ENCODE results near the gene DDX24. TPM values are rescaled to one million over a fixed set of nuclear protein-coding genes. Genes with fewer than 3 reads are reported as not detected.

Gene DDX24
- total RNA-seq, 4 donors from 2014 or later = 116 to 170 (median 151) TPM

DNA sequence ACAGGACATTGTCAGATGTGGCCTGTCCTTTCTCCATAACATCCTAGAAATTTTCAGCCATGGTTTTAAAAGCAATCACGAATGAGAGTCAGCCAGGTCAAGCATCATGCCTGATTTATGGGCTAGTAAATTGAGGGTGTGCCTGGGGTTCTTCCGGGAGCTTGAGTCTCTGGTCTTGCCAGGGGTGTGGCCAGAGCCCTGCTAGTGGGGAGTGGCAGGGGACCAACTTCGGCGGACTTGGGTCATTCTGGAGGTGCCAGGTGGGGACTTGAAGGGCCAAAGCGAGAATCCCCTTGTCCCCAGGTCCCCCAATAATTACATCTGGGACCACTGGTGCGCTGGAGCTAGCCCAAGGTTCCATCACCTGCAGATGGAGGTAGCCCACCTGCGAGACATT, 49.1 kb downstream of the DDX24 start:
- Histone ChIP-seq H3K9me3 (no peaks in the 10 kb centered on the region), H3K36me3 (no peaks in the 10 kb centered on the region), H3K27ac (no peak overlapping the region), H3K4me1 (peaks cover 0 to 7% (median 0%) of the 10 kb centered on the region in 4 donors), H3K4me3 (no peak overlapping the region), H3K27me3 (no peaks in the 10 kb centered on the region)
- TF ChIP-seq, protein P1, sequence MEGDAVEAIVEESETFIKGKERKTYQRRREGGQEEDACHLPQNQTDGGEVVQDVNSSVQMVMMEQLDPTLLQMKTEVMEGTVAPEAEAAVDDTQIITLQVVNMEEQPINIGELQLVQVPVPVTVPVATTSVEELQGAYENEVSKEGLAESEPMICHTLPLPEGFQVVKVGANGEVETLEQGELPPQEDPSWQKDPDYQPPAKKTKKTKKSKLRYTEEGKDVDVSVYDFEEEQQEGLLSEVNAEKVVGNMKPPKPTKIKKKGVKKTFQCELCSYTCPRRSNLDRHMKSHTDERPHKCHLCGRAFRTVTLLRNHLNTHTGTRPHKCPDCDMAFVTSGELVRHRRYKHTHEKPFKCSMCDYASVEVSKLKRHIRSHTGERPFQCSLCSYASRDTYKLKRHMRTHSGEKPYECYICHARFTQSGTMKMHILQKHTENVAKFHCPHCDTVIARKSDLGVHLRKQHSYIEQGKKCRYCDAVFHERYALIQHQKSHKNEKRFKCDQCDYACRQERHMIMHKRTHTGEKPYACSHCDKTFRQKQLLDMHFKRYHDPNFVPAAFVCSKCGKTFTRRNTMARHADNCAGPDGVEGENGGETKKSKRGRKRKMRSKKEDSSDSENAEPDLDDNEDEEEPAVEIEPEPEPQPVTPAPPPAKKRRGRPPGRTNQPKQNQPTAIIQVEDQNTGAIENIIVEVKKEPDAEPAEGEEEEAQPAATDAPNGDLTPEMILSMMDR (IDR thresholded peaks at IDR 0.05) = no peak
- TF ChIP-seq EP300 (IDR thresholded peaks at IDR 0.05) (no peak), POLR2A (IDR thresholded peaks at IDR 0.05) (no peak)
- WGBS, 2 donors = 67 to 71% methylated on average over 7 of the region's 7 CpGs
- no peak for DNase-seq (ENCODE audit: low spot score in 2 of 2)

- Histone ChIP-seq H3K36me3 (no peaks in the 10 kb centered on the region), H3K27ac (no peak overlapping the region), H3K4me3 (no peak overlapping the region), H3K9me3 (no peaks in the 10 kb centered on the region), H3K27me3 (no peaks in the 10 kb centered on the region), H3K4me1 (peaks cover 0 to 13% (median 0%) of the 10 kb centered on the region in 4 donors)
- DNase-seq (ENCODE audit: low spot score in 2 of 2) = no peak
- no peak for TF ChIP-seq EP300 (IDR thresholded peaks at IDR 0.05)
- TF ChIP-seq, protein P1 (IDR thresholded peaks at IDR 0.05) = no peak
- TF ChIP-seq POLR2A (IDR thresholded peaks at IDR 0.05) = no peak
- 88 to 89% methylated on average over 8 of the region's 8 CpGs for WGBS, 2 donors
Observed at GRCh38 chr14:94031161-94031882, 49.7 kb downstream of the DDX24 start.

DNA sequence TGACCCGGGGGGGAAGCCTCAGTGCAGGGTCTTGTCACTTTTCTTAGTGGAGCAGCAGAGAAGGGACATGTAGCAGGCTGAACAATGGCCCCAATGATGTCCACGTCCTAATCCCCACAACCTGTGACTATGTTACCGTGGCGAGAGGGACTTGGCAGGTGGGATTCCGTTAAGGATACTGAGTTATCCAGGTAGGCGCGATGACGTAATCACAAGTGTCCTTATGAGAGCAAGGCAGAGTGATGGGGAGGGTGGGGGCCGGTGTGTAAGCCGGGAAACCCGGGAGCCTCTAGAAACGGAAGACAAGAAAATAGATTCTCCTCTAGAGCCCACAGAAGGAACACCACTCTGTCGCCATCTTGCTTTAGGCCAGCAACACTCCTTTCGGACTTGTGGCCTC, 50.4 kb downstream of the DDX24 start:
- H3K36me3 ChIP-seq = no peaks in the 10 kb centered on the region
- H3K9me3 ChIP-seq = no peaks in the 10 kb centered on the region
- DNase-seq (ENCODE audit: low spot score in 2 of 2) = no peak
- H3K4me1 ChIP-seq = peaks cover 0 to 14% (median 0%) of the 10 kb centered on the region in 4 donors
- H3K4me3 ChIP-seq = no peak overlapping the region
- no peak overlapping the region for H3K27ac ChIP-seq
- 87 to 88% methylated on average over 14 of the region's 14 CpGs for WGBS, 2 donors
- H3K27me3 ChIP-seq = no peaks in the 10 kb centered on the region
- TF ChIP-seq POLR2A (IDR thresholded peaks at IDR 0.05) (no peak), EP300 (IDR thresholded peaks at IDR 0.05) (no peak)
- TF ChIP-seq, protein P1 (IDR thresholded peaks at IDR 0.05) = no peak

- no peak for DNase-seq (ENCODE audit: low spot score in 2 of 2)
- no peak for TF ChIP-seq POLR2A (IDR thresholded peaks at IDR 0.05)
- TF ChIP-seq EP300 (IDR thresholded peaks at IDR 0.05) = no peak
- TF ChIP-seq, protein P1 (IDR thresholded peaks at IDR 0.05) = no peak
- no peaks in the 10 kb centered on the region for H3K27me3 ChIP-seq
- 82 to 87% methylated on average over 7 of the region's 7 CpGs for WGBS, 2 donors
- H3K4me1 ChIP-seq = peaks cover 0 to 14% (median 0%) of the 10 kb centered on the region in 4 donors
- no peaks in the 10 kb centered on the region for H3K36me3 ChIP-seq
- H3K27ac ChIP-seq = no peak overlapping the region
- no peaks in the 10 kb centered on the region for H3K9me3 ChIP-seq
- no peak overlapping the region for H3K4me3 ChIP-seq
Observed at GRCh38 chr14:94029671-94030203, 51.3 kb downstream of the DDX24 start.

- Histone ChIP-seq H3K36me3 (no peaks in the 10 kb centered on the region), H3K4me1 (peaks cover 0 to 14% (median 0%) of the 10 kb centered on the region in 4 donors), H3K4me3 (no peak overlapping the region), H3K9me3 (no peaks in the 10 kb centered on the region), H3K27me3 (no peaks in the 10 kb centered on the region), H3K27ac (no peak overlapping the region)
- no peak for DNase-seq (ENCODE audit: low spot score in 2 of 2)
- 76% methylated on average over 4 of the region's 4 CpGs for WGBS, 2 donors
- TF ChIP-seq EP300 (IDR thresholded peaks at IDR 0.05) = peak in 1 of 2 donors; percentile 16
- TF ChIP-seq POLR2A (IDR thresholded peaks at IDR 0.05) = no peak
- TF ChIP-seq, protein P1 (IDR thresholded peaks at IDR 0.05) = no peak
Observed at GRCh38 chr14:94029265-94029664, 51.7 kb downstream of the DDX24 start.
